Osteocyte (in vitro differentiated cells): Measurements from ENCODE around the gene GPR55. TPM values are rescaled to one million over a fixed set of nuclear protein-coding genes. Genes with fewer than 3 reads are reported as not detected.
A peak's percentile ranks its signal among the peaks of the same experiment; 100 is the strongest.

Experiments
- DNase-seq: peaks from one replicate; pipeline ENCODE4 v3.0.0; 2021; ENCODE audit warnings: mixed read lengths; ENCODE audit not compliant: unreplicated experiment; ENCODE audit errors: extremely low spot score
- H3K27ac Mint-ChIP-seq: one replicate; pipeline ENCODE4 v1.8.0; 2021; ENCODE audit warnings: mild to moderate bottlenecking, mixed read lengths; ENCODE audit not compliant: unreplicated experiment
- H3K27me3 Mint-ChIP-seq: one replicate; pipeline ENCODE4 v1.8.0; 2021; ENCODE audit warnings: mixed read lengths; ENCODE audit not compliant: unreplicated experiment
- H3K36me3 Mint-ChIP-seq: one replicate; pipeline ENCODE4 v1.8.0; 2021; ENCODE audit warnings: mixed read lengths; ENCODE audit not compliant: unreplicated experiment
- H3K4me1 Mint-ChIP-seq: one replicate; pipeline ENCODE4 v1.8.0; 2021; ENCODE audit warnings: mixed read lengths; ENCODE audit not compliant: unreplicated experiment
- H3K4me3 Mint-ChIP-seq: one replicate; pipeline ENCODE4 v1.8.0; 2021; ENCODE audit warnings: mild to moderate bottlenecking, moderate library complexity, mixed read lengths; ENCODE audit not compliant: unreplicated experiment
- H3K9me3 Mint-ChIP-seq: one replicate; pipeline ENCODE4 v1.8.0; 2021; ENCODE audit warnings: mixed read lengths; ENCODE audit not compliant: unreplicated experiment
- total RNA-seq: library from RNA; stranded (reverse); gene quantifications from 2 replicates; pipeline ENCODE4 v1.2.1, GENCODE V29; 2021
- TF ChIP-seq, protein P1 (sequence below): fragments of 200-600 bp; sonication (generic); IDR thresholded peaks from 2 replicates; pipeline ENCODE4 v1.5.0; 2021; ENCODE audit warnings: antibody characterized with exemption, mild to moderate bottlenecking, moderate library complexity

GPR55 gene
- total RNA-seq, 1 donor from 2014 or later: not detected

DNA sequence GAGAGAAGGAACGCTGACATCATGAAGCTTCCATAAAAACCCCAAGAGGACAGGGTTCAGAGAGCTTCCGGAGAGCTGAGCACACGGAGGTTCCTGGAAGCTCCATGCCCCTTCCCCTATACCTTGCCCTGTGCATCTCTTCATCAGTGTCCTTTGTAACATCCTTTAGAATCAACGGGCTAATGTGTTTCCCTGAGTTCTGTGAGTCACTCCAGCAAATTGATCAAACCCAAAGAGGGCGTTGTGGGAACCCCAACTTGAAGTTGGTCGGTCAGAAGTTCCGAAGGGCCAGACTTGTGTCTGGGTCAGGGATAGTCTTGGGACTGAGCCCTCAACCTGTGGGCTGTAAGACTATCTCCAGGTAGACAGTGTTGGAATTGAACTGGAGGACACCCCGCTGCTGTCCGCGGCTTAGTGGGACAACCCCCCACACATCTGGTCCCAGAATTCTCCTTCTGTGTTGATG lies 25.9 kb upstream of the GPR55 start:
- Mint-ChIP-seq H3K4me1 (no peaks in the 10 kb centered on the region), H3K27ac (no peak overlapping the region), H3K36me3 (no peaks in the 10 kb centered on the region), H3K4me3 (no peak overlapping the region), H3K27me3 (peaks cover 9% of the 10 kb centered on the region), H3K9me3 (no peaks in the 10 kb centered on the region)
- no peak for DNase-seq
- TF ChIP-seq, protein P1, sequence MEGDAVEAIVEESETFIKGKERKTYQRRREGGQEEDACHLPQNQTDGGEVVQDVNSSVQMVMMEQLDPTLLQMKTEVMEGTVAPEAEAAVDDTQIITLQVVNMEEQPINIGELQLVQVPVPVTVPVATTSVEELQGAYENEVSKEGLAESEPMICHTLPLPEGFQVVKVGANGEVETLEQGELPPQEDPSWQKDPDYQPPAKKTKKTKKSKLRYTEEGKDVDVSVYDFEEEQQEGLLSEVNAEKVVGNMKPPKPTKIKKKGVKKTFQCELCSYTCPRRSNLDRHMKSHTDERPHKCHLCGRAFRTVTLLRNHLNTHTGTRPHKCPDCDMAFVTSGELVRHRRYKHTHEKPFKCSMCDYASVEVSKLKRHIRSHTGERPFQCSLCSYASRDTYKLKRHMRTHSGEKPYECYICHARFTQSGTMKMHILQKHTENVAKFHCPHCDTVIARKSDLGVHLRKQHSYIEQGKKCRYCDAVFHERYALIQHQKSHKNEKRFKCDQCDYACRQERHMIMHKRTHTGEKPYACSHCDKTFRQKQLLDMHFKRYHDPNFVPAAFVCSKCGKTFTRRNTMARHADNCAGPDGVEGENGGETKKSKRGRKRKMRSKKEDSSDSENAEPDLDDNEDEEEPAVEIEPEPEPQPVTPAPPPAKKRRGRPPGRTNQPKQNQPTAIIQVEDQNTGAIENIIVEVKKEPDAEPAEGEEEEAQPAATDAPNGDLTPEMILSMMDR: no peak

DNA sequence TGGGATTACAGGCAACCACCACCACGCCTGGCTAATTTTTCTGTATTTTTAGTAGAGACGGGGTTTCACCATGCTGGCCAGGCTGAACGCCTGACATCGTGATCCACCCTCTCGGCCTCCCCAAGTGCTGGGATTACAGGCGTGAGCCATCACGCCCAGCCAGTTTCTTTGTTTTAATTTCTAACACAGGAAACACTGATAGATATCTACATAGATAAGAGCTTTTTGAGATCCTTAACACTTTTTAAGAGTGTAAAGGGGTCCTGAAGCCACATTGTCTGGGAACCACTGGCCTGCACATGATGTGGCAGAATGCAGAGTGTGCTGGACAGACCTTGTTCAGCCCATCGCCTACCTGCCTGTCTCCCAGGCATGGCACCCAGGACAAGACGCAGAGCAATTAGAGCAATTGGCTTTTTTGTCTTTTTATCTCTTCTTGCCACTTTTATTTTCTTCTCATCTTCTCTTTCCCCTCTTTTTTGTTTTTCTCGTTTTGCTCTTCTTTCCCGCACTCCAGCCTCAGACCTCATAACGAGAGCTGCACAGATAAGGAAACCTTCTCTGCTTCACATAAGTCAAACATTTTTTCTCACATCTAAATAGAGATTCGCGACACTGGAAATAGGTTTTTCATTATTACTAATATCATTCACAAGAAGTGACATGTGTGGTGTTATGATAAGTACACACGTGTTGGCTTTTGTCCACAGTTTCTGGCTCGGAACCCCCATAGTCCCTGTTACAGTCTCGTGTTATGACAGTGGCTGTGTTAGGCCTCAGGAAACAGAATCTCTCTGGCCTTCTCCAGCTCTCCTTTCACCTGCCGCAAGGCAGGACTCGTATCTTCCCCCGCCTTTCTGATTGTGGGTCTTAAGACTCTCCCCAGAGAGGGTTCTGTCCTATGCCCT lies 25.2 kb upstream of the GPR55 start:
- Mint-ChIP-seq H3K9me3 (no peaks in the 10 kb centered on the region), H3K27me3 (peaks cover 7% of the 10 kb centered on the region), H3K4me3 (no peak overlapping the region), H3K4me1 (no peaks in the 10 kb centered on the region), H3K27ac (no peak overlapping the region), H3K36me3 (no peaks in the 10 kb centered on the region)
- no peak for DNase-seq
- TF ChIP-seq, protein P1: no peak

DNA sequence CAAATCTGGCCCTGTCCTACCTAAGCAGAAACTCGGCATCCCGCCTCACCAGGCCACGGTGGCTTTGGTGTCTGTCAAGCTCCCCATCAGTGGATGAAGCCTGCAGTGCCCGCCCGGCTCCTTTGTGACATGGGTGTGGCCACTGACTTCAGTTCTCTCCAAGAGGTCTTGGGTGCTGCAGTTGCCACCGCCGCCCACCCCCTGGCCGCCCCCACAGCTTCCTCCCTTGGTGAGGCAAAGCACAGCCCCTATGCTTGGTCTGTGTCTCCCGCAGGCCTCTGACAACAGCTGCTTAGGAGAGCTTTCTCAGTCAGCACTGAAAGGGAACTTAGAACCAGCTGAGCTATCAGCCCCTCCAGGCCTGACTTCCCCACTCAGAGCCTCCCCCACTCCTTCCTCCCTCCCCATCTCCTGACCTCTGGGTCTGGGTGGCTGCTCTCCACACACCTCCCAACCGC lies 22.9 kb upstream of the GPR55 start:
- TF ChIP-seq, protein P1: no peak
- H3K27ac Mint-ChIP-seq: no peak overlapping the region
- no peaks in the 10 kb centered on the region for H3K36me3 Mint-ChIP-seq
- DNase-seq: peak; percentile 82
- H3K27me3 Mint-ChIP-seq: no peaks in the 10 kb centered on the region
- no peaks in the 10 kb centered on the region for H3K4me1 Mint-ChIP-seq
- H3K4me3 Mint-ChIP-seq: no peak overlapping the region
- no peaks in the 10 kb centered on the region for H3K9me3 Mint-ChIP-seq

DNA sequence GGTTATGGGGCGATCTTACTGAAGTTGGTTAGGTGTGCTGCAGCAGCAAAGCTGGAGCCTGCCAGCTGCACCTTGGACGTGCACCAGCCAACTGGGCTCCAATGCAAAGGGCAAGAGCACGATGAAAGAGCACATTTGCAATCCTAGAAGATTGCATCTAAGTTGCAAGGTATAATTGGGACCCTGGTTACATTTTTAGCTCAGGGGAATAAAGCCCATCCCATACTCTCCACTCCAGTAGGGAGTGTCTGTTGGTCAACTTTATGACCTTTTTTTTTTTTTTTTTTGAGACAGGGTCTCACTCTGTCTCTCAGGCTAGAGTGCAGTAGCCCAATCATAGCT lies 22.2 kb upstream of the GPR55 start:
- H3K36me3 Mint-ChIP-seq: no peaks in the 10 kb centered on the region
- no peak overlapping the region for H3K27ac Mint-ChIP-seq

More for the DNA sequence above, 22.2 kb upstream of the GPR55 start:
- DNase-seq: no peak
- no peaks in the 10 kb centered on the region for H3K9me3 Mint-ChIP-seq
- TF ChIP-seq, protein P1: no peak
- H3K4me1 Mint-ChIP-seq: no peaks in the 10 kb centered on the region
- H3K27me3 Mint-ChIP-seq: no peaks in the 10 kb centered on the region
- no peak overlapping the region for H3K4me3 Mint-ChIP-seq
